Effector memory CD8-positive, alpha-beta T cell (primary cell): ENCODE data around the gene EZR.
A peak's percentile ranks its signal among the peaks of the same experiment; 100 is the strongest.

Experiments
- ATAC-seq: fragments of 150-1000 bp; cut with Tn5 transposase; replicated peaks from 2 replicates; pipeline ENCODE4 v1.10.0; 2021; ENCODE audit warnings: mild to moderate bottlenecking, moderate library complexity
- DNase-seq, 3 experiments: peaks; one replicate each; pipeline ENCODE4 v3.0.0; 2021
- H3K27ac Mint-ChIP-seq, 2 donors: one replicate each; pipeline ENCODE4 v1.8.0; 2022; ENCODE audit warnings: mild to moderate bottlenecking in 2 of 2, mixed read lengths in 2 of 2, moderate library complexity in 2 of 2
- H3K27me3 Mint-ChIP-seq, 2 donors: one replicate each; pipeline ENCODE4 v1.8.0; 2022; ENCODE audit warnings: mixed read lengths in 2 of 2
- H3K36me3 Mint-ChIP-seq: one replicate; pipeline ENCODE4 v1.8.0; 2022; ENCODE audit warnings: mild to moderate bottlenecking, moderate library complexity, mixed read lengths; ENCODE audit not compliant: insufficient read depth
- H3K4me1 Mint-ChIP-seq, 2 donors: one replicate each; pipeline ENCODE4 v1.8.0; 2022; ENCODE audit warnings: low read depth in 2 of 2, mixed read lengths in 2 of 2
- H3K4me3 Mint-ChIP-seq, 2 donors: one replicate each; pipeline ENCODE4 v1.8.0; 2022; ENCODE audit warnings: mild to moderate bottlenecking in 2 of 2, mixed read lengths in 2 of 2, moderate library complexity in 2 of 2
- H3K9me3 Mint-ChIP-seq, 2 donors: one replicate each; pipeline ENCODE4 v1.8.0; 2022; ENCODE audit warnings: mixed read lengths in 2 of 2
- total RNA-seq, 9 experiments: gene quantifications; one replicate each; lab custom pipeline; 2026; lab: John Stamatoyannopoulos, UW

EZR gene
- 558 to 1,389 (median 656) reads per million in 9 experiments for total RNA-seq

DNA sequence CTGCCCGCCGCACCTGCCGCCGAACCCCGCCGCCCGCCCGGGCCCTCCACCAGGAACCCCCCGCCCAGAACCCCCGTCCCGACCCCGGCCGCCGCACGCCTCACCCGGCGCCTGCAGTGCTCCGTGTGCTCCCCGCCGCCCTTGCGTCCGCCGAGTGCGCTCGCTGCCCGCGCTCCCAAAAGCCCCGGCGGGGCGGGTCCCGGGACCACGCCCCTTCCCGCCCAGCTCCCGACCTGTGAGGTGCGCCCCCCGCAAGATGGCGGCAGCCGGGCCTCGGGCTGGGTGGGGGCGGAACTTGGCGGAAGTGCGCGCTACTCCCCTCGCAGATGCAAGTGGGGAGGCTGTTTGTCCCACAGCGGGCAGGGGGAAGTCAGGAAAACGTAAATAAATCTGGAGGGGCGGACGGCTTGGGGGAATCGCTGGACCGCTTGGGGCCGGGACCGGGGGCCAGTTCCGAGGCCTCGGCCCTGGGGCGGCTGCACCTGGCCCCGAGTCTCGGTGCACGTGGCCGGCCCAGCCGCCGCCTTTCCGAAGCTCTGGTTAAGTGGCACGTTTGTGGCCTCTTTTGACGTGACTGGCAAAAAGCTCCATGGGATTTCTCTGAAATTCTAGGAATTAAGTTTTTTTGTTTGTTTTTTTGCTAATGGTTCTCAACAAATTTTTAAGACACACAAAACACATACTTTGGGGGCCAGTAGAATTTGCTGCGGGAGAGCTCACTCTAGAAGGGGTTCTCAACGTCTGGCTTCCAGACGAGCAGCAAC lies at the start of gene EZR:
TSS of gene EZR (minus strand) at position 156 of the 764 bp plus-strand sequence. CDS start 1,275 bp downstream, outside the sequence.
- Mint-ChIP-seq H3K4me1 (peaks cover 36 to 43% of the 10 kb centered on the region in 2 donors), H3K27me3 (no peaks in the 10 kb centered on the region), H3K4me3 (peak within 1 kb of the TSS; percentile 98 to 99), H3K27ac (peak within 1 kb of the TSS; percentile 86 to 99), H3K9me3 (no peaks in the 10 kb centered on the region), H3K36me3 (peaks cover 58% of the 10 kb centered on the region)
- peak; percentile 59 for ATAC-seq
- DNase-seq = peak; percentile 69 to 70 (median 69)

DNA sequence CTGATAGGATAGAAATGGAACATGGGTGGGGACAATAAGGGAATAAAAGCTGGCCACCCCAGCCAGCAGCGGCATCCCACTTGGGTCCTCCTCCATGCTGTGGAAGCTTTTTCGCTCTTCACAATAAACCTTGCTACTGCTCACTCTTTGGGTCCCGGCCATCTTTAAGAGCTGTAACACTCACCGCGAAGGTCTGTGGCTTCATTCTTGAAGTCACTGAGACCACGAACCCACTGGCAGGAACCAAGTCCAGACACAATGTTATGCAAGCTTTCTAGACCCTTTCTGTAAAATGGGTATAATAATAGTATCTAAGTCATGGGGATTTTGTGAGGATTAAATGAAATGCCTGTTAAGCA lies 48.9 kb upstream of the EZR start:
- Mint-ChIP-seq H3K36me3 (peaks cover 29% of the 10 kb centered on the region), H3K4me3 (peak overlapping the region in 1 of 2 donors; percentile 45), H3K27me3 (no peaks in the 10 kb centered on the region), H3K27ac (peak overlapping the region; percentile 99 to 100), H3K9me3 (no peaks in the 10 kb centered on the region), H3K4me1 (peaks cover 19 to 26% of the 10 kb centered on the region in 2 donors)
- ATAC-seq (no peak), DNase-seq (no peak)

DNA sequence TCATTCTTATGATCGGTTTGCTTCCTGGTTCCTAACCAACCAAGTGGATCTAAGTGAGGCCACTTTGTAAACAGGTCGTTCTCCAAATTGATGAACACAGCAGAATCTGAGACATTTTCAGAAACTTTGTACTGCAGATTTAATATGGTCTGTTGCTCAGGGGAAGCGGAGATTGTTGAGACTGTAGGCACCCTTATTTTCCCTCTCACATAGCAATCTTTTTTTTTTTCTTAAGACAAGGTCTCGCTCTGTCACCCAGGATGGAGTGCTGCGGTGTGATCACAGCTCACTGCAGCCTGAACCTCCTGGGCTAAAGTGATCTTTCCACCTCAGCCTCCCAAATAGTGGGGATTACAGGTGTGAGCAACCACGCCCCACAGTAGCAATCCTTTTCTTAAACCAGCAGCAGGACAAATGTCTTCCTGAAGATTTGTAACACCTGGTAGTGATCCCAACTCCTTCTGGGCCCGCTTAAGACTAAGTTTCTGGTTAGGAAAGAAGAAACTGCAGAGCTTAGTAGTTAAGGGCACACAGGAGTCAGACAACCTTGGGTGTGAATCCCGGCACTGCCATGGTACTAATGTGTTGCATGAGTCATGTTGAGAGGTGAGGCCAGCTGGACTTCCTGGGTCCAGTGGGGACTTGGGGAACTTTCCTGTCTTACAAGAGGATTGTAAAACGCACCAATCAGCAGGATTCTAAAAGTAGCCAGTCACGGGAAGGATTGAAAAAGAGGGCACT lies 48.4 kb upstream of the EZR start:
- no peak for ATAC-seq
- Mint-ChIP-seq H3K4me1 (peaks cover 19 to 26% of the 10 kb centered on the region in 2 donors), H3K4me3 (peak overlapping the region in 1 of 2 donors; percentile 45), H3K27me3 (no peaks in the 10 kb centered on the region), H3K9me3 (no peaks in the 10 kb centered on the region), H3K36me3 (peaks cover 29% of the 10 kb centered on the region), H3K27ac (peak overlapping the region; percentile 99 to 100)
- no peak for DNase-seq

DNA sequence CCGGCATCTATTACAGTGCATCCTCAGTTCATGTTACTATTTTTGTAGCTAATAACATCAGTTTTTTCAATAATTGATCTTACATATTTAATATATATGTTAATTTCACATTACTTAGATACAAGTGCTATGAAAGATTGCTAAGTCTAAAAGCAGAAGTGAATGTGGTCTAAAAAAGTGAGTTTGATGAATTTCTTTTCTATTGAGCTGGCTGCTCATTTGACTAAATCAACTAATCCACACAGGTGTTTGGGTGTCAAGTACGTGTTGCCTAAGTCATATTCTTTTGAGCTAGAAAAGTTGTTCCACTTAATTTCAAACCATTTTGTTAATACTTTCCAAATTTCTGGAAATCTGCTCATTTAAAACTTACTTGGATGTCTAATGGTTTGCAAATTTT lies 46.6 kb upstream of the EZR start:
- Mint-ChIP-seq H3K4me3 (no peak overlapping the region), H3K27me3 (no peaks in the 10 kb centered on the region), H3K9me3 (no peaks in the 10 kb centered on the region), H3K36me3 (peaks cover 21% of the 10 kb centered on the region), H3K4me1 (peaks cover 18 to 25% of the 10 kb centered on the region in 2 donors), H3K27ac (peak overlapping the region in 1 of 2 donors; percentile 99)
- DNase-seq (no peak), ATAC-seq (no peak)

DNA sequence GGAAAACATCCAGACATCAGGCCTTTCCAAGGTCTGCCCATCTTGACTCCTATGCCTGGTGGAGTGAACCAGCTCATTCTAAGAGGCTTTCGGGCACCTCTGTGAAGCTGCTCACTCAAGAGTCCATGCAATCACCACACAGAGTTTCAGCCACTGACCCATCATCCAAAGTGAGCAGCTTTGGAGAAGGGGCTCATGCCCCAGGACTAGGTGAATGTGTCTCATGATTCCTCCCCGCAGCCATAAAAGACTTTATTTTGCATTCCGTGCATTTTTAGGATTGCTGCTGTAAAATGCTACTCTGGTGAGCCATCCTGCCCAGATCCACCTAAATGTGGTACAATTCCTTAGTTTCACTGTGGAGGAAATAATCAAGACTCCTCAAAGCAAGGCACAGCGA lies 44.5 kb upstream of the EZR start:
- no peak for ATAC-seq
- Mint-ChIP-seq H3K9me3 (no peaks in the 10 kb centered on the region), H3K36me3 (peaks cover 2% of the 10 kb centered on the region), H3K4me1 (peaks cover 0 to 11% of the 10 kb centered on the region in 2 donors), H3K27me3 (no peaks in the 10 kb centered on the region), H3K4me3 (no peak overlapping the region), H3K27ac (no peak overlapping the region)
- DNase-seq = no peak

DNA sequence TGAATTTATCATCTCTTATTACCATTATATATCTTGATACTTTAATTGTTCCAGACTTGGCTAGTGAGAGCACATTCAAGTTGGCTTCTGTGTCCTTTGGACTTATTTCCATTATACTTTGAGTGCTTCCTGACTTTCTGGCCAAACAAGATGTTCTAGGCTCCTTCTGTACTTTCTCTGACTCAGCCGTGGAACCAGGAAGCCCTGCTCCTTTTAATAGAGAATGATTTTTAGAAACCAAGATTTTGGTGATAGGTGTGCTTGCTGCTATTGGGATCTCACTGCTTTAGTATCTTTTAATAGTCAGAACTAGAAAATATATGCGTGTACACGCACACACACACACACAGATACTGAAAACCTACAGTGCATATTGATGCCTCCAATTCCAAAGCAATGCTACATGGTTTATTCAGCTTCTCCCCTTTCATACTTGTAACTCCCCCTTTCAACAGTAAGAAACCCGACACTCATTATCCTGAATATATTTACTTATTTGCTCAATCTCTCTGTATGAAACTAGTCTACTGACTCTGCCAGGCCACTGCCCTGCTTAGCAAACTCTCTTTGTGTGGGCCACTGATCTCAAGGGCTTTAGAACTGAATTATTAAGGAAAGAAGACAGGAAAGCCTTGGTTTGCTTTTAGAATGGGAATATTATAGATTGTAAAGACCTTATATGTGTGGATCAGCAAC lies 42.7 kb upstream of the EZR start:
- no peaks in the 10 kb centered on the region for H3K27me3 Mint-ChIP-seq
- H3K36me3 Mint-ChIP-seq = no peaks in the 10 kb centered on the region
- no peaks in the 10 kb centered on the region for H3K9me3 Mint-ChIP-seq
- H3K27ac Mint-ChIP-seq = no peak overlapping the region
- no peak for DNase-seq
- H3K4me1 Mint-ChIP-seq = peaks cover 3 to 4% of the 10 kb centered on the region in 2 donors
- H3K4me3 Mint-ChIP-seq = no peak overlapping the region
- ATAC-seq = no peak

DNA sequence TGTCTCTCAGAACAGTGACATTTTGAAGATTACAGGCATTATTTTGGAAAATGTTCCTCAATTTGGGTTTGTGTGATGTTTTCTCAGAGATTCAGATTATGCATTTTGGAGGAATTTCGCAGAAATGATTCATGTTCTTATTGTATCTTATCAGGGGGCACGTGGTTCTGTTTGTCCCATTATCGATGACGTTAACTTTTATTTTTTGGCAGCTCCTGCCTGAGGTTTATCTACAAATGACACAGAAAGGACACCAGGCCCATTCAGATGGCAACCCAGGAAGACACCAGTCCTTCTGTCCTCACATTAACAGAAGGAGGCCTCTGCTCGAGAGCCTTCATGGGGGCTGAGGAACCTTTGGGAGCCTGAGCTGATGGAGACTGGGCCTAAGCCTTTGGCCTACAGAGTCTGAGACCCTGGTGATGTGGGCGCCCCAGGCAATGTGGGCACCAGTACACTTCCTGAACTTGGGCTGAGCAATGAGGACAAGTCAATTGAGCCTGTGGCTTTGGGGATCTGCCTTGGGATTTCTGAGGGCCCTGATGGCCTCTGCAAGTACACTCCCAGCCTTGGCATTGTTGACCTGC lies 41.2 kb upstream of the EZR start:
- H3K27me3 Mint-ChIP-seq = no peaks in the 10 kb centered on the region
- no peak overlapping the region for H3K4me3 Mint-ChIP-seq
- DNase-seq (no peak), ATAC-seq (no peak)
- no peak overlapping the region for H3K27ac Mint-ChIP-seq
- H3K4me1 Mint-ChIP-seq = peaks cover 4 to 8% of the 10 kb centered on the region in 2 donors
- H3K9me3 Mint-ChIP-seq = no peaks in the 10 kb centered on the region
- peaks cover 4% of the 10 kb centered on the region for H3K36me3 Mint-ChIP-seq

DNA sequence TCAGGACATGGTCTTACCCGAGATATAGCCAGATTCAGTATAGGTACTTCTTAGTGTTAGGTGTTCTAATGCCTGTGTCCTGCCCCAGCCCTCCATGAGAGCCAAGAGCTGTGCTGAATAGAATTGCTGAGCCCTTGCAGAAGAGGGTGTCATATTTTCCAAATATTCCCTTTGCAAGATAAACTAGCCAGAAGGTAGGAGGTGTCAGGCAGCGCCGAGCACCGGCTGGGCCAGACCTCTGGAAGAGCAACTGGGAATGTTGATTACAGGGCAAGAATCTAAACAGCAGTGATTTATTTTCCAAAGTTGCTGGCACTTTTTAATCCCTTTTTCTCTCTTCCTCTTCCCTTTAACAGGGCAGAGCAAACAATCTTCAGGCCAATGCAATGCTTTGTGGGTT lies 37.1 kb upstream of the EZR start:
- H3K27me3 Mint-ChIP-seq = no peaks in the 10 kb centered on the region
- H3K4me3 Mint-ChIP-seq = no peak overlapping the region
- H3K9me3 Mint-ChIP-seq = no peaks in the 10 kb centered on the region
- H3K4me1 Mint-ChIP-seq = peaks cover 4 to 10% of the 10 kb centered on the region in 2 donors
- no peak for ATAC-seq
- DNase-seq = no peak
- H3K27ac Mint-ChIP-seq = no peak overlapping the region
- H3K36me3 Mint-ChIP-seq = peaks cover 4% of the 10 kb centered on the region

DNA sequence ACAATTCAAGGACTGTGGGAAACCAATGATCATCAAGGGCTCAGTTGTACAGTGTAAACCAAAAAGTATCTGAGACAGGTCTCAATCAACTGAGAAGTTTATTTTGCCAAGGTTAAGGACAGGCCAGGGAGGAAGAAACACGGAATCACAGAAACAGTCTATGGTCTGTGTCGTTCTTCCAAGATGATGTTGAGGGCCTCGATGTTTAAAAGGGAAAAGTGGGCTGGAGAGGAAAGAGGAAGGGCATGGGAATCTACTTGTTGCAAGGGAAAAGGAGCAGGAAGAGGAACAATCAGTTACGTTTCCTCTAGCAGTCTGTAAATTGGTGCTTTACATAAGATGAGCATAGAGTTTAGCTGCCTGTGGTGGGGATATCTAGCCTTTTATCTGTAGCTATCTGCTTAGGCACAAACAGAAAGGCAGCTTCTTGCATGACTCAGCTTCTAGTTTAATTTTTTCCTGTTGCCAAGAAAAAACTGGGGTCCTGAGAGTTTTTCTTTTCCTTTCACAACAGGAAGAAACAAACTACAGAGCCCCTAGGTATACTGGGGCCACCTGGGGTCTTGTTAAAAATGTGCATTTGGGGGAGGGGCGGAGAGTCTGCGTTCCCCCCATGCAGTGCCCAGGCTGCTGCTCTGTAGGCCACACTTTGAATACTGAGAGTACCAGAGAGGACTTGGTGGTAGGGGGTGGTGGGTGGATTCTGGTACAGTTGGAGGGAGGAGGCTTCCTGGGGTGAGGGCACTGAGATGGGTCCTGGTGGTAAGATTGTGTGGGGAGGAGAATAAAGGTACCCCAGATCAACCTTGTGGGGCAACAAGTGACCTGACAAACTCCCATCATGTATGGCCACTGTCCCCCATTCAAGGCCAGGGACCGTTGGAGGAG lies 35.3 kb upstream of the EZR start:
- DNase-seq = peak in 2 of 3 experiments; percentile 17 to 41
- peaks cover 11% of the 10 kb centered on the region for H3K36me3 Mint-ChIP-seq
- ATAC-seq = no peak
- no peak overlapping the region for H3K27ac Mint-ChIP-seq
- H3K27me3 Mint-ChIP-seq = no peaks in the 10 kb centered on the region
- no peaks in the 10 kb centered on the region for H3K9me3 Mint-ChIP-seq
- no peak overlapping the region for H3K4me3 Mint-ChIP-seq
- H3K4me1 Mint-ChIP-seq = peaks cover 16 to 19% of the 10 kb centered on the region in 2 donors

DNA sequence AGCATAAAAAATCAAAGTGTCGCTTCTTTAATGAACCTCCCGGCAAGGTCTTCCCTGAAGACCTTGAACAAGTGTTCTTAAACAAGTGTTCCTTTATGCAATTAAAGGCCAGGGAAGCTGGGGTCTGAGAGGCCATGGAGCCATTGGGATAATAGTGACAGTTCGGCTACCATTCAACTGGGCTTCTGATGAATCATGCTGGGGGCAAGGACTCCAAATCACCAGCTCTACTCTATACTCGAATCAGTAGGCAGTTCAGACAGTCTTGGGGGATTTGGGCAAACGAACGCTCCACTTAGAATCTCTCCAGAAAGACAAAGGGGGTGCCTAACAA lies 34.7 kb upstream of the EZR start:
- H3K9me3 Mint-ChIP-seq = no peaks in the 10 kb centered on the region
- DNase-seq = peak in 1 of 3 experiments; percentile 10
- no peak overlapping the region for H3K4me3 Mint-ChIP-seq
- H3K4me1 Mint-ChIP-seq = peaks cover 22 to 23% of the 10 kb centered on the region in 2 donors
- no peak overlapping the region for H3K27ac Mint-ChIP-seq
- ATAC-seq = no peak
- H3K27me3 Mint-ChIP-seq = no peaks in the 10 kb centered on the region
- peaks cover 11% of the 10 kb centered on the region for H3K36me3 Mint-ChIP-seq

DNA sequence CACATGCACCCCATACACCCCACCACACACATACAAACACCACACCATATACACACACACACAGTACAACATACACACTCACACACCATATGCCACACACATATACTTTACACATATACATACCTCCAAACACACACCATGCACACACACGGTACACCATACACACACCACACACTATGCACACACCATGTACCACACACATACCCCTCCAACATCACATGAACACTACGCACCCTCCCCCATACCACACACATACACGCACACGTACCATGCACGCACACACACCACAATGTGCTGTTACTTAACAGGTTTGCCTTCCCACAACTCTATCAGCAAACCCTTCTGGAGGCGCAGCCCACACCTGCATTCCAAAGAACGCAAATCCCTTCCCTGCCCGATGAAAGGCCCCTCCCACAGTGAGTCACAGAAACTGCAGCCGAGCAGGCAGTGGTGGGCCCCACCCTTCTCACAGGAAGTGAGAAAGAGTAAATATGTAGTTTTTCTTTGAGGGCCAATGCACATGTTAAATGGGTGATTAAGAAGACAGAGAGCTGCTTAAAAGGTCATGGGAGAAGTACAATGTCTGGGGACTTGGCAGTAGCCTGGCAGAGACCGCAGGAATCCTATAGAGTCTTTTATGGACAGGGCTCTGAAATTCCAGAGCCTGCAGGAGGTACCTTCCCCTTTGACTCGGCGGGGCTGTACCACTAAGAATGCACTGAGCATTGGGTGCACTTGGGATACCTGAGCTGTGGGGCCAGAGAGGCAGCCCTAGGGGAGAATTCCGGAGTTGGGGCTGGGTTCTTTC lies 34.1 kb upstream of the EZR start:
- Mint-ChIP-seq H3K36me3 (peaks cover 11% of the 10 kb centered on the region), H3K9me3 (no peaks in the 10 kb centered on the region), H3K27ac (no peak overlapping the region), H3K4me3 (no peak overlapping the region), H3K4me1 (peaks cover 26 to 27% of the 10 kb centered on the region in 2 donors), H3K27me3 (no peaks in the 10 kb centered on the region)
- DNase-seq (peak; percentile 82 to 84 (median 83)), ATAC-seq (peak; percentile 66)
